Measurements from ENCODE around the gene FASN. TPM values are rescaled to one million over a fixed set of nuclear protein-coding genes. Genes with fewer than 3 reads are reported as not detected.
A peak's percentile ranks its signal among the peaks of the same experiment; 100 is the strongest.

FASN gene
- total RNA-seq, 1 donor: 21.8 TPM

- H3K27me3 ChIP-seq (ENCODE audit: insufficient read depth, low read length): no peaks in the 10 kb centered on the region
- peaks cover 30% of the 10 kb centered on the region for H3K4me1 ChIP-seq (ENCODE audit: insufficient read depth, low read length)
- no peaks in the 10 kb centered on the region for H3K9me3 ChIP-seq (ENCODE audit: low read depth, low read length)
- no peak overlapping the region for H3K4me3 ChIP-seq (ENCODE audit: low read length)
These were observed 11.0 kb upstream of the FASN start for GRCh38 chr17:82108961-82109475.

GRCh38 chr17:82108496-82108945 is 10.5 kb upstream of the FASN start:
- no peak overlapping the region for H3K4me3 ChIP-seq (ENCODE audit: low read length)
- no peaks in the 10 kb centered on the region for H3K27me3 ChIP-seq (ENCODE audit: insufficient read depth, low read length)
- H3K4me1 ChIP-seq (ENCODE audit: insufficient read depth, low read length): peaks cover 30% of the 10 kb centered on the region
- no peaks in the 10 kb centered on the region for H3K9me3 ChIP-seq (ENCODE audit: low read depth, low read length)

- H3K4me3 ChIP-seq (ENCODE audit: low read length): no peak overlapping the region
- no peaks in the 10 kb centered on the region for H3K9me3 ChIP-seq (ENCODE audit: low read depth, low read length)
- H3K4me1 ChIP-seq (ENCODE audit: insufficient read depth, low read length): peaks cover 30% of the 10 kb centered on the region
- H3K27me3 ChIP-seq (ENCODE audit: insufficient read depth, low read length): no peaks in the 10 kb centered on the region
These were observed 10.0 kb upstream of the FASN start for GRCh38 chr17:82108038-82108437.

- Histone ChIP-seq H3K4me3 (ENCODE audit: low read length) (no peak overlapping the region), H3K4me1 (ENCODE audit: insufficient read depth, low read length) (peaks cover 30% of the 10 kb centered on the region), H3K27me3 (ENCODE audit: insufficient read depth, low read length) (no peaks in the 10 kb centered on the region), H3K9me3 (ENCODE audit: low read depth, low read length) (no peaks in the 10 kb centered on the region)
These were observed 9.4 kb upstream of the FASN start for GRCh38 chr17:82107341-82107860.

GRCh38 chr17:82106688-82107305 is 8.8 kb upstream of the FASN start:
- Histone ChIP-seq H3K4me3 (ENCODE audit: low read length) (peak overlapping the region; percentile 35), H3K4me1 (ENCODE audit: insufficient read depth, low read length) (peaks cover 30% of the 10 kb centered on the region), H3K27me3 (ENCODE audit: insufficient read depth, low read length) (no peaks in the 10 kb centered on the region), H3K9me3 (ENCODE audit: low read depth, low read length) (no peaks in the 10 kb centered on the region)

- Histone ChIP-seq H3K4me3 (ENCODE audit: low read length) (peak overlapping the region; percentile 35), H3K4me1 (ENCODE audit: insufficient read depth, low read length) (peaks cover 30% of the 10 kb centered on the region), H3K9me3 (ENCODE audit: low read depth, low read length) (no peaks in the 10 kb centered on the region), H3K27me3 (ENCODE audit: insufficient read depth, low read length) (no peaks in the 10 kb centered on the region)
These were observed 8.0 kb upstream of the FASN start for GRCh38 chr17:82105882-82106687.

- Histone ChIP-seq H3K27me3 (ENCODE audit: insufficient read depth, low read length) (no peaks in the 10 kb centered on the region), H3K4me3 (ENCODE audit: low read length) (no peak overlapping the region), H3K4me1 (ENCODE audit: insufficient read depth, low read length) (peaks cover 30% of the 10 kb centered on the region), H3K9me3 (ENCODE audit: low read depth, low read length) (no peaks in the 10 kb centered on the region)
These were observed 7.4 kb upstream of the FASN start for GRCh38 chr17:82105417-82105881.

GRCh38 chr17:82104797-82105416 is 6.9 kb upstream of the FASN start:
- no peaks in the 10 kb centered on the region for H3K9me3 ChIP-seq (ENCODE audit: low read depth, low read length)
- H3K4me1 ChIP-seq (ENCODE audit: insufficient read depth, low read length): peaks cover 32% of the 10 kb centered on the region
- H3K27me3 ChIP-seq (ENCODE audit: insufficient read depth, low read length): no peaks in the 10 kb centered on the region
- H3K4me3 ChIP-seq (ENCODE audit: low read length): no peak overlapping the region

- Histone ChIP-seq H3K4me1 (ENCODE audit: insufficient read depth, low read length) (peaks cover 43% of the 10 kb centered on the region), H3K9me3 (ENCODE audit: low read depth, low read length) (no peaks in the 10 kb centered on the region), H3K27me3 (ENCODE audit: insufficient read depth, low read length) (no peaks in the 10 kb centered on the region), H3K4me3 (ENCODE audit: low read length) (no peak overlapping the region)
These were observed 5.8 kb upstream of the FASN start for GRCh38 chr17:82103553-82104451.

GRCh38 chr17:82101767-82102679 is 4.0 kb upstream of the FASN start:
- no peak overlapping the region for H3K4me3 ChIP-seq (ENCODE audit: low read length)
- no peaks in the 10 kb centered on the region for H3K9me3 ChIP-seq (ENCODE audit: low read depth, low read length)
- H3K4me1 ChIP-seq (ENCODE audit: insufficient read depth, low read length): peaks cover 37% of the 10 kb centered on the region
- H3K27me3 ChIP-seq (ENCODE audit: insufficient read depth, low read length): no peaks in the 10 kb centered on the region

- Histone ChIP-seq H3K9me3 (ENCODE audit: low read depth, low read length) (no peaks in the 10 kb centered on the region), H3K4me1 (ENCODE audit: insufficient read depth, low read length) (peaks cover 37% of the 10 kb centered on the region), H3K4me3 (ENCODE audit: low read length) (no peak overlapping the region), H3K27me3 (ENCODE audit: insufficient read depth, low read length) (no peaks in the 10 kb centered on the region)
These were observed 3.3 kb upstream of the FASN start for GRCh38 chr17:82101301-82101715.

GRCh38 chr17:82100502-82101298 is 2.7 kb upstream of the FASN start:
- Histone ChIP-seq H3K4me3 (ENCODE audit: low read length) (no peak overlapping the region), H3K27me3 (ENCODE audit: insufficient read depth, low read length) (no peaks in the 10 kb centered on the region), H3K9me3 (ENCODE audit: low read depth, low read length) (no peaks in the 10 kb centered on the region), H3K4me1 (ENCODE audit: insufficient read depth, low read length) (peaks cover 32% of the 10 kb centered on the region)

All from mononuclear cell (primary cell).